Measurements from ENCODE around the gene CDC42EP5. TPM values are rescaled to one million over a fixed set of nuclear protein-coding genes. Genes with fewer than 3 reads are reported as not detected.

CDC42EP5 gene
- total and polyA plus RNA-seq, 7 donors, result 1.1 to 7.4 (median 5.0) TPM

- WGBS, 3 donors, result 85 to 87% (median 87%) methylated on average over 48 to 51 of the region's 51 CpGs
- Histone ChIP-seq H3K27me3 (ENCODE audit: insufficient read depth in 3 of 3, low read length in 2 of 3) (no peaks in the 10 kb centered on the region), H3K9me3 (no peaks in the 10 kb centered on the region), H3K27ac (no peak overlapping the region), H3K4me3 (no peak overlapping the region), H3K36me3 (ENCODE audit: insufficient read depth in 1 of 2, low read depth in 1 of 2) (peaks cover 16 to 100% of the 10 kb centered on the region in 2 donors), H3K4me1 (peaks cover 3% of the 10 kb centered on the region)
- intact Hi-C loops (cut with DNase I), result no loop called here
- DNase-seq (peak in 1 of 2 donors; percentile 49), ATAC-seq (no peak)
- TF ChIP-seq CTCF (IDR thresholded peaks at IDR 0.05), result no peak
Measured at GRCh38 chr19:54456423-54457373, 16.4 kb downstream of the CDC42EP5 start.

DNA sequence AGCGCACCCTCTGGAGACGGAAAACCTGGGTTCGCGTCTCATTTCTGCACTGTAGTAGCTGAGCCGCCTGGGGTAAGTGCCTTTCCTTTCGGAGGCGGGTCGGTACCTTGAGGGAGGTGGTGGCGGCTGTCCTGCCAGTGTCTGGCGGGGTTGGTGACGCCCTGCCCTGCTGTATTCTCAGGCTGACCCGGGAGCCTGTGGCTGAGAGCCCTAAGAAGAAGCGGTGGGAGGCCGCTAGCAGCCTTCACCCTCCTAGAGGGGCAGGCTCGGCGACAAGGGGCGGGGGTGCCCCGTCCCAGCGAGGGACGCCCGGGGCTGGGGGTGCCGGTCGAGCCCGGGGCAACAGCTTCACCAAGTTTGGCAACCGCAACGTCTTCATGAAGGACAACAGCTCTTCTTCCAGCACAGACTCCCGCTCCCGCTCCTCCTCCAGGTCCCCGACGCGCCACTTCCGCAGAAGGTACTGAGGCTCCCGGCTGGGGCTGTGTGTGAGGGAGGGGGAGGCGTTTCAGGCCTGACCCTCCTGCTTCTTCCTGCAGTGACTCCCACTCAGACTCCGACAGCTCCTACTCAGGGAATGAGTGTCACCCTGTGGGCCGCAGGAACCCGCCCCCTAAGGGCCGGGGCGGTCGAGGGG lies 17.2 kb downstream of the CDC42EP5 start:
- 93 to 94% (median 93%) methylated on average over 34 to 40 of the region's 40 CpGs for WGBS, 3 donors
- peak; percentile 12 to 45 for DNase-seq
- no peak for TF ChIP-seq CTCF (IDR thresholded peaks at IDR 0.05)
- Histone ChIP-seq H3K27ac (no peak overlapping the region), H3K4me3 (no peak overlapping the region), H3K36me3 (ENCODE audit: insufficient read depth in 1 of 2, low read depth in 1 of 2) (peaks cover 16 to 100% of the 10 kb centered on the region in 2 donors), H3K4me1 (peaks cover 11% of the 10 kb centered on the region), H3K27me3 (ENCODE audit: insufficient read depth in 3 of 3, low read length in 2 of 3) (no peaks in the 10 kb centered on the region), H3K9me3 (no peaks in the 10 kb centered on the region)
- ATAC-seq, result no peak
- intact Hi-C loops (cut with DNase I), result no loop called here

GRCh38 chr19:54454781-54455675 lies 18.1 kb downstream of the CDC42EP5 start:
- no peak overlapping the region for H3K27ac ChIP-seq
- H3K4me1 ChIP-seq, result peaks cover 20% of the 10 kb centered on the region
- H3K9me3 ChIP-seq, result no peaks in the 10 kb centered on the region
- DNase-seq (peak; percentile 15 to 50), ATAC-seq (no peak)
- no peaks in the 10 kb centered on the region for H3K27me3 ChIP-seq (ENCODE audit: insufficient read depth in 3 of 3, low read length in 2 of 3)
- H3K4me3 ChIP-seq, result no peak overlapping the region
- H3K36me3 ChIP-seq (ENCODE audit: insufficient read depth in 1 of 2, low read depth in 1 of 2), result peaks cover 16 to 96% of the 10 kb centered on the region in 2 donors
- intact Hi-C loops (cut with DNase I), result no loop called here
- TF ChIP-seq CTCF (IDR thresholded peaks at IDR 0.05), result no peak
- 86 to 90% (median 89%) methylated on average over 33 of the region's 33 CpGs for WGBS, 3 donors

GRCh38 chr19:54453921-54454780 lies 18.9 kb downstream of the CDC42EP5 start:
- H3K27ac ChIP-seq, result no peak overlapping the region
- intact Hi-C loops (cut with DNase I), result no loop called here
- ATAC-seq (no peak), DNase-seq (peak in 1 of 2 donors; percentile 43)
- TF ChIP-seq CTCF (IDR thresholded peaks at IDR 0.05), result no peak
- WGBS, 3 donors, result 89 to 91% (median 89%) methylated on average over 27 to 31 of the region's 31 CpGs
- peaks cover 21% of the 10 kb centered on the region for H3K4me1 ChIP-seq
- H3K9me3 ChIP-seq, result no peaks in the 10 kb centered on the region
- H3K4me3 ChIP-seq, result no peak overlapping the region
- peaks cover 16 to 87% of the 10 kb centered on the region in 2 donors for H3K36me3 ChIP-seq (ENCODE audit: insufficient read depth in 1 of 2, low read depth in 1 of 2)
- H3K27me3 ChIP-seq (ENCODE audit: insufficient read depth in 3 of 3, low read length in 2 of 3), result no peaks in the 10 kb centered on the region
